ENCODE measurements around the gene RAB3C. TPM values are rescaled to one million over a fixed set of nuclear protein-coding genes. Genes with fewer than 3 reads are reported as not detected.

RAB3C gene
- total RNA-seq, 4 donors from 2014 or later, result under 0.01 to 1.2 (median 0.41) TPM

GRCh38 chr5:58786711-58787303 lies 203.9 kb downstream of the RAB3C start:
- 87 to 90% methylated on average over 21 of the region's 21 CpGs for whole genome bisulfite sequencing, 2 donors
- DNase-seq, result no peak
- H3K4me3 ChIP-seq (replicated peaks in 1 of 3), result no peak overlapping the region
- no peaks in the 10 kb centered on the region for H3K9me3 ChIP-seq
- intact Hi-C loops (cut with DNase I), result no loop called here
- no peak overlapping the region for H3K27ac ChIP-seq
- no peaks in the 10 kb centered on the region for H3K27me3 ChIP-seq
- no peaks in the 10 kb centered on the region for H3K36me3 ChIP-seq
- H3K4me1 ChIP-seq, result no peaks in the 10 kb centered on the region
- no peak for TF ChIP-seq POLR2A (IDR thresholded peaks at IDR 0.05)
- TF ChIP-seq CTCF (IDR thresholded peaks at IDR 0.05), result no peak

GRCh38 chr5:58787987-58788386 lies 205.1 kb downstream of the RAB3C start:
- Histone ChIP-seq H3K27ac (no peak overlapping the region), H3K27me3 (no peaks in the 10 kb centered on the region), H3K4me3 (replicated peaks in 1 of 3) (no peak overlapping the region), H3K9me3 (no peaks in the 10 kb centered on the region), H3K36me3 (no peaks in the 10 kb centered on the region), H3K4me1 (no peaks in the 10 kb centered on the region)
- no peak for DNase-seq
- WGBS, 2 donors, result 38 to 41% methylated on average over 3 of the region's 3 CpGs
- TF ChIP-seq CTCF (IDR thresholded peaks at IDR 0.05) (no peak), POLR2A (IDR thresholded peaks at IDR 0.05) (no peak)
- intact Hi-C loops (cut with DNase I), result no loop called here

GRCh38 chr5:58793888-58794657 lies 211.2 kb downstream of the RAB3C start:
- no peaks in the 10 kb centered on the region for H3K4me1 ChIP-seq
- DNase-seq, result no peak
- H3K36me3 ChIP-seq, result no peaks in the 10 kb centered on the region
- H3K27me3 ChIP-seq, result no peaks in the 10 kb centered on the region
- no peaks in the 10 kb centered on the region for H3K9me3 ChIP-seq
- TF ChIP-seq CTCF (IDR thresholded peaks at IDR 0.05) (no peak), POLR2A (IDR thresholded peaks at IDR 0.05) (no peak)
- H3K4me3 ChIP-seq (replicated peaks in 1 of 3), result no peak overlapping the region
- intact Hi-C loops (cut with DNase I), result no loop called here
- 49 to 55% methylated on average over 4 of the region's 4 CpGs for WGBS, 2 donors
- no peak overlapping the region for H3K27ac ChIP-seq

- Histone ChIP-seq H3K4me1 (no peaks in the 10 kb centered on the region), H3K27me3 (no peaks in the 10 kb centered on the region), H3K36me3 (no peaks in the 10 kb centered on the region), H3K9me3 (no peaks in the 10 kb centered on the region), H3K27ac (no peak overlapping the region), H3K4me3 (replicated peaks in 1 of 3) (no peak overlapping the region)
- no peak for DNase-seq
- TF ChIP-seq POLR2A (IDR thresholded peaks at IDR 0.05) (no peak), CTCF (IDR thresholded peaks at IDR 0.05) (no peak)
- WGBS, 2 donors, result 90 to 91% methylated on average over 4 of the region's 4 CpGs
- intact Hi-C loops (cut with DNase I), result no loop called here
Observed at GRCh38 chr5:58794875-58795274, 212.0 kb downstream of the RAB3C start.

- no peaks in the 10 kb centered on the region for H3K27me3 ChIP-seq
- no peak for DNase-seq
- H3K4me3 ChIP-seq (replicated peaks in 1 of 3), result no peak overlapping the region
- H3K9me3 ChIP-seq, result no peaks in the 10 kb centered on the region
- intact Hi-C loops (cut with DNase I), result no loop called here
- no peaks in the 10 kb centered on the region for H3K4me1 ChIP-seq
- TF ChIP-seq CTCF (IDR thresholded peaks at IDR 0.05) (no peak), POLR2A (IDR thresholded peaks at IDR 0.05) (no peak)
- no peak overlapping the region for H3K27ac ChIP-seq
- H3K36me3 ChIP-seq, result no peaks in the 10 kb centered on the region
Observed at GRCh38 chr5:58795327-58795726, 212.5 kb downstream of the RAB3C start.
